ENCODE data around the gene PPP6R2.

Gene PPP6R2

DNA sequence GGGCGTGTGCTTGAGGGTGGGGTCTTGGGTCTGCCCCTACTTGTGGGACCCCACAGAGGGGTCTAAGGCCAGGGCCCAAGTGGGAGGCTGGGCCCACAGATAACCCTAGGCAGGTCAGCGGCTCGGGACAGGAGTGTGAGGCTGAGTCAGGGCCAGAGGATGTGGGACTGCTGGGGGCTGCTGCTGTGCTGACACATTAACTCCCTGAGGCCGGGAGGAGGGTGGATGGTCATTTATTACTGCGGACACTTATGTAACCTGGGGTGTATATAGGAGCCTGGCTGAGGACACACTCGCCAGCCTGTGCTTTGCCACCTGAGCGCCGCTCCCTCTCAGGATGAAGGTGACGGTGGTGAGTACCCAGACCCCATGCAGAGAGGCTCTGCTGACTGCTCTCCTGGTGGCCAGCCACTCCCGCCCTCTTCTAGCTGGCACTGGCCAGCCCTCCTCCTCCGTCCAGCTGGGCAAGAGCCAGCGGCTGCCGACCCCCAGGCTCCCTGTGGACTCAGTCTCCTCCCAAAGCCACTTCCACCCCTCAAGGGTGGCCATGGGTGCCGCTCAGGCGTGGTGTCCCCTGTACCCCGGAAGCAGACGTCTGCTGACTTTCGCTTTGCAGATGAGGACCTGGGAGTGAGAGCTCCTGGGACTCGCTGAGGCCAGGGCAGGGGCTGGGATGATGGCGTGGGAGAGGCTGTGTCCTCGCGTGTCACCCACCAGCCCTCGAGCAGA is 143.6 kb downstream of the PPP6R2 start, which contains the start of gene MIOX:
TSS of gene MIOX (plus strand) at position 299 of the 729 bp plus-strand sequence. CDS start at position 338, 39 bp downstream.
- no peak for DNase-seq (ENCODE audit: low spot score)
- TF ChIP-seq CTCF (IDR thresholded peaks at IDR 0.05; ENCODE audit: extremely low read depth, missing control alignments) = no peak

DNA sequence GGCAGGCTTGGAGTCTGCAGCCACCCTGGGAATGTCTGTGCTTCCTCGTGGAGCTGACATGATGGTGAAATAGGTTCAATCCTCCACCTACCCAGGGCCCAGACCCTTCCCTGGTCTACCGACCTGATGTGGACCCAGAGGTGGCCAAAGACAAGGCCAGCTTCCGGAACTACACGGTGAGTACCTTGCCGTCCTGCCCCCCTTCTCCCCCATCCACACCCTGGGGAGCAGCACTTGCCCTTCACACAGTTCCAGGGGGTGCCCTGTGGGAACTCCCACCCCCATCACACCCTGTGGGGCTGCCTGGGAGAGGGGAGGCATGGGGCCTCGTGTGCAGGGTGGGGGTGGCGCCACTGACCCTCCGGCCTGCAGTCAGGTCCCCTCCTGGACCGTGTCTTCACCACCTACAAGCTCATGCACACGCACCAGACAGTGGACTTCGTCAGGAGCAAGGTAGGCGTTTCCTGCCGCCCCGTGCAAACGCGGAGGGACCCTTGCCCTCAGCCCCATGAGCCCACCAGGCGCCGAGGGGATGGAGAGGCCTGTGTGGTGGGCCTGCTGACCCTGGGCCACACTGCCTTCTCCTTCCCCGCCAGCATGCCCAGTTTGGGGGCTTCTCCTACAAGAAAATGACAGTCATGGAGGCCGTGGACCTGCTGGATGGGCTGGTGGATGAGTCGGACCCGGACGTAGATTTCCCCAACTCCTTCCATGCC is 144.3 kb downstream of the PPP6R2 start:
- no peak for TF ChIP-seq CTCF (IDR thresholded peaks at IDR 0.05; ENCODE audit: extremely low read depth, missing control alignments)

GRCh38 chr22:50488006-50488677 is 145.0 kb downstream of the PPP6R2 start:
- TF ChIP-seq CTCF (IDR thresholded peaks at IDR 0.05; ENCODE audit: extremely low read depth, missing control alignments) = no peak
- no peak for DNase-seq (ENCODE audit: low spot score)

More for the DNA sequence above, 144.3 kb downstream of the PPP6R2 start:
- no peak for DNase-seq (ENCODE audit: low spot score)

- no peak for DNase-seq (ENCODE audit: low spot score)
- no peak for TF ChIP-seq CTCF (IDR thresholded peaks at IDR 0.05; ENCODE audit: extremely low read depth, missing control alignments)
These were observed 145.8 kb downstream of the PPP6R2 start for GRCh38 chr22:50488886-50489285.

DNA sequence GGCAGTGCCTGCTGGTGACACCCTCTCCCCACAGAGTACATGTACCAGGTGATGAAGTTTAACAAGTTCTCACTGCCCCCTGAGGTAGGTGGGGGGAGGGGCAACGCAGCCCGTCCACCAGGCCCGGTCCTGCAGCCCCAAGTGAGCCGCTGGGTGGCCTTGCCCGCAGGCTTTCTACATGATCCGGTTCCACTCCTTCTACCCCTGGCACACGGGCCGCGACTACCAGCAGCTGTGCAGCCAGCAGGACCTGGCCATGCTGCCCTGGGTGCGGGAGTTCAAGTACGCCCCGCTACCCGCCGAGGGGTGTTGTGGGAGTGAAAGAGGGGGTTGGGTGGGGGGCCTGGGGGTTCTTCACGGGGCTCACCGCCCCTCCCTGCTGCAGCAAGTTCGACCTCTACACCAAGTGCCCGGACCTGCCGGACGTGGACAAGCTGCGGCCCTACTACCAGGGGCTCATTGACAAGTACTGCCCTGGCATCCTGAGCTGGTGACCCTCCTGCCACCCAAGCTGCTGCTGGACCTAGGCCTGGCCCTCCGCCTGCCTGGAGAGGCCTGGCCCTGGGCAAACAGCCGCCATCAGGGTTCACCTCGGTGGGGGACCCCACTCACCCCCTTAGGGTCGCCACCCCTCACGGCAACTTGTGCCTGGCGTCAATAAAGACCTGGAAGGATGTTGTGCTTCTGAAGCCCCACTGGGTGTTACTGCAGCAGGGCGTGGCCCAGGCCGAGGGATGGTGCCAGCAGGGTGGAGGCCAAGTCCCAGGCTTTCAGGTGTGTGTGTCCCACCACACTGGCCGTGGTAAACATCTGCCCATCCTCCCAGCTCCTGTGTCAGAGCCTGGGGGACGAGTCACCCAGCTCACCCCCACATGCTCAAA is 146.5 kb downstream of the PPP6R2 start:
- no peak for TF ChIP-seq CTCF (IDR thresholded peaks at IDR 0.05; ENCODE audit: extremely low read depth, missing control alignments)
- DNase-seq (ENCODE audit: low spot score) = no peak

- TF ChIP-seq CTCF (IDR thresholded peaks at IDR 0.05; ENCODE audit: extremely low read depth, missing control alignments) = no peak
- DNase-seq (ENCODE audit: low spot score) = peak; percentile 33
These were observed 147.6 kb downstream of the PPP6R2 start for GRCh38 chr22:50490531-50491308.
